Measurements from ENCODE around the gene OXER1. TPM values are rescaled to one million over a fixed set of nuclear protein-coding genes. Genes with fewer than 3 reads are reported as not detected.

The OXER1 gene
- polyA plus RNA-seq, 4 donors, result 6.4 to 40.3 (median 12.6) TPM

Other genes starting within 250 kb of the OXER1 start
- 10 to 100 TPM; 16.6 to 41.1 (median 27.3) TPM for gene MTA3, start 195.5 kb downstream of the OXER1 start, polyA plus RNA-seq
- 100 to 1,000 TPM in 1 of 4 donors, 10 to 100 TPM in 3; 23.8 to 147 (median 44.8) TPM for gene HAAO, start 28.4 kb upstream of the OXER1 start, polyA plus RNA-seq

Measured in small intestine (tissue), 4 donors.